ENCODE measurements around the gene TBX6. TPM values are rescaled to one million over a fixed set of nuclear protein-coding genes. Genes with fewer than 3 reads are reported as not detected.

Gene TBX6
- total RNA-seq, 1 experiment from 2014 or later: 1.6 TPM

DNA sequence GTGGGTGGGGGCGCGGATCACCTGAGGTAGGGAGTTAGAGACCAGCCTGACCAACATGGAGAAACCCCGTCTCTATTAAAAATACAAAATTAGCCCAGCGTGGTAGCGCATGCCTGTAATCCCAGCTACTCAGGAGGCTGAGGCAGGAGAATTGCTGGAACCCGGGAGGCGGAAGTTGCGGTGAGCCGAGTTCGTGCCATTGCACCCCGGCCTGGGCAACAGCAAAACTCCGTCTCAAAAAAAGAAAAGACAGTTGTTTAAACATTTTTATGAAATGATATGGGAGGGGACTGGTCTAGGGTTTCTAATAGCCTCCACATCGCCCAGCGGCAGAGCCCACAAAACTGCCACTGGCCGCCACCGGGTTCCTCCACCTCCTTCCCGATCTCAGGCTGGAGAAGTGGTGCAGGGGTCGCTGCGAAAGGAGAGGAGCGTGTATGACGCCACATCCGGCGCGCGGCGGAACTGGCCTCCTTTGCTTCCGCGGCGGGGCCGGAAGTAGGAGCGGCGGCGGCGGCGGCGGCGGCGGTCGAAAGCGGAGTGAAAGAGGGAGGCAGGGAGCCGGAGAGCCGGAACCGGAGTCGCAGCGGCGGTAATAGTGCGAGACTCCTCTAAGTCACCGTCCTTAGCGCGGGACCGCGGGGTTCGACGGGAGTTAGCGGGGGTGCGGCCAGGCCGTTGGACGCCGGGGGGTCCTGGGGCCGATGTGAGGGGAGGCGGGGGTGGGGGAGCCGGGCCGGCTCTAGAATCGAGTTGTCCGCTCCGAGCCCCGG, 16.0 kb downstream of the TBX6 start, which contains the start of gene PPP4C:
Gene PPP4C, plus strand, starts transcription at position 492 of the 773 bp plus-strand sequence. CDS start 384 bp downstream, outside the sequence.
- WGBS (ENCODE audit: extremely low coverage, insufficient read length, low lambda C conversion rate): no CpG with 5 or more reads among the region's 67 CpGs
- peaks cover 13 to 19% of the 10 kb centered on the region in 2 experiments for H3K4me1 Mint-ChIP-seq
- peak within 1 kb of the TSS; percentile 94 to 97 (median 96) for H3K27ac Mint-ChIP-seq
- no peak within 1 kb of the TSS for H4K91ac ChIP-seq (ENCODE audit: insufficient read length, low read depth, low read length)
- H4K20me1 ChIP-seq (ENCODE audit: control insufficient read depth, insufficient read depth, insufficient read length): no peaks in the 10 kb centered on the region
- no peak within 1 kb of the TSS for H3K4ac ChIP-seq (ENCODE audit: low read depth, low read length)
- H2AK5ac ChIP-seq (ENCODE audit: insufficient read length, low read length): no peak within 1 kb of the TSS
- no peak within 1 kb of the TSS for H2BK12ac ChIP-seq (ENCODE audit: insufficient read length, low read depth, low read length)
- peaks cover 16% of the 10 kb centered on the region; the same call in 1 of the 2 replicates for H3K79me2 ChIP-seq (ENCODE audit: insufficient read depth, low read length)
- H3K4me3 Mint-ChIP-seq: peak within 1 kb of the TSS; percentile 89 to 93
- no peak within 1 kb of the TSS for H2BK5ac ChIP-seq (ENCODE audit: insufficient read length, low read length)
- H3K27me3 ChIP-seq (ENCODE audit: insufficient read depth, low read length): no peaks in the 10 kb centered on the region
- no peaks in the 10 kb centered on the region for H3K4me1 ChIP-seq (ENCODE audit: insufficient read depth, low read length)
- H3K9me3 Mint-ChIP-seq: no peaks in the 10 kb centered on the region; a peak in 2 of 5 replicates
- no peak within 1 kb of the TSS for H4K8ac ChIP-seq (replicated peaks; ENCODE audit: insufficient read length, low read depth, low read length)
- H3K36me3 Mint-ChIP-seq (ENCODE audit: insufficient read depth in 1 of 3, low read depth in 3 of 3): peaks cover 39 to 59% (median 52%) of the 10 kb centered on the region in 3 experiments; a peak in 6 of 7 replicates
- H3K23ac ChIP-seq (ENCODE audit: insufficient read length, low read depth, low read length): no peak within 1 kb of the TSS
- no peak within 1 kb of the TSS for H3K56ac ChIP-seq (ENCODE audit: insufficient read length, low read depth, low read length)
- no peak within 1 kb of the TSS for H3K27ac ChIP-seq (ENCODE audit: insufficient read length, low read depth, low read length)
- H3K23me2 ChIP-seq (ENCODE audit: insufficient read length, low read depth, low read length, poor library complexity, severe bottlenecking): peaks cover 7% of the 10 kb centered on the region
- H3K4me2 ChIP-seq (ENCODE audit: insufficient read depth, insufficient read length, low read length): peak within 1 kb of the TSS; percentile 88
- H2BK20ac ChIP-seq (ENCODE audit: low read depth, low read length, poor library complexity, severe bottlenecking): no peak within 1 kb of the TSS
- peak; percentile 91 for DNase-seq
- H3K18ac ChIP-seq (ENCODE audit: insufficient read length, low read depth, low read length): peak within 1 kb of the TSS; percentile 93
- no peak within 1 kb of the TSS for H4K5ac ChIP-seq (ENCODE audit: insufficient read length, low read depth, low read length)
- no peaks in the 10 kb centered on the region for H3K9me3 ChIP-seq (ENCODE audit: control insufficient read depth, low read depth, low read length)
- H3K9ac ChIP-seq (ENCODE audit: extremely low read depth, insufficient read length, low read length): peak within 1 kb of the TSS; percentile 80
- TF ChIP-seq, protein P1, sequence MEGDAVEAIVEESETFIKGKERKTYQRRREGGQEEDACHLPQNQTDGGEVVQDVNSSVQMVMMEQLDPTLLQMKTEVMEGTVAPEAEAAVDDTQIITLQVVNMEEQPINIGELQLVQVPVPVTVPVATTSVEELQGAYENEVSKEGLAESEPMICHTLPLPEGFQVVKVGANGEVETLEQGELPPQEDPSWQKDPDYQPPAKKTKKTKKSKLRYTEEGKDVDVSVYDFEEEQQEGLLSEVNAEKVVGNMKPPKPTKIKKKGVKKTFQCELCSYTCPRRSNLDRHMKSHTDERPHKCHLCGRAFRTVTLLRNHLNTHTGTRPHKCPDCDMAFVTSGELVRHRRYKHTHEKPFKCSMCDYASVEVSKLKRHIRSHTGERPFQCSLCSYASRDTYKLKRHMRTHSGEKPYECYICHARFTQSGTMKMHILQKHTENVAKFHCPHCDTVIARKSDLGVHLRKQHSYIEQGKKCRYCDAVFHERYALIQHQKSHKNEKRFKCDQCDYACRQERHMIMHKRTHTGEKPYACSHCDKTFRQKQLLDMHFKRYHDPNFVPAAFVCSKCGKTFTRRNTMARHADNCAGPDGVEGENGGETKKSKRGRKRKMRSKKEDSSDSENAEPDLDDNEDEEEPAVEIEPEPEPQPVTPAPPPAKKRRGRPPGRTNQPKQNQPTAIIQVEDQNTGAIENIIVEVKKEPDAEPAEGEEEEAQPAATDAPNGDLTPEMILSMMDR (conservative IDR thresholded peaks at IDR 0.05): no peak
- H2AFZ ChIP-seq (ENCODE audit: low read length): no peak within 1 kb of the TSS
- H3K79me1 ChIP-seq (ENCODE audit: insufficient read depth, low read depth, low read length, poor library complexity, severe bottlenecking): peaks cover 9% of the 10 kb centered on the region
- H3K14ac ChIP-seq (ENCODE audit: insufficient read depth, low read length): peak within 1 kb of the TSS; percentile 95
- H3T11ph ChIP-seq (ENCODE audit: low read length): no peak within 1 kb of the TSS
- H3K27me3 Mint-ChIP-seq (ENCODE audit: low read depth): no peaks in the 10 kb centered on the region
- no peak within 1 kb of the TSS for H2BK120ac ChIP-seq (ENCODE audit: low read depth, low read length, poor library complexity, severe bottlenecking)
- H2BK15ac ChIP-seq (ENCODE audit: low read depth, low read length): no peak within 1 kb of the TSS

All from H9 (cell line).